H9 (cell line): ENCODE measurements around the gene OCIAD1. TPM values are rescaled to one million over a fixed set of nuclear protein-coding genes. Genes with fewer than 3 reads are reported as not detected.
A peak's percentile ranks its signal among the peaks of the same experiment; 100 is the strongest.

ENCODE experiments used
- DNase-seq: peaks from one replicate; pipeline ENCODE4 v3.0.0-alpha.2; 2017
- H2AFZ ChIP-seq: one replicate; pipeline ENCODE4 v1.6.1; 2013; ENCODE audit warnings: mild to moderate bottlenecking, low read length, control low read depth, moderate library complexity
- H2AK5ac ChIP-seq: 2 replicates; pipeline ENCODE4 v1.6.1; 2013; ENCODE audit warnings: low read length, control low read depth, mixed read lengths; ENCODE audit not compliant: insufficient read length
- H2BK120ac ChIP-seq: one replicate; pipeline ENCODE4 v1.6.1; 2013; ENCODE audit warnings: low read depth, mild to moderate bottlenecking, low read length, control low read depth, inconsistent platforms; ENCODE audit not compliant: poor library complexity, severe bottlenecking
- H2BK12ac ChIP-seq: 2 replicates; pipeline ENCODE4 v1.6.1; 2013; ENCODE audit warnings: low read length, control low read depth, mixed read lengths, low read depth; ENCODE audit not compliant: insufficient read length
- H2BK15ac ChIP-seq: 2 replicates; pipeline ENCODE4 v1.6.1; 2013; ENCODE audit warnings: low read depth, low read length, control low read depth
- H2BK20ac ChIP-seq: one replicate; pipeline ENCODE4 v1.6.1; 2013; ENCODE audit warnings: low read depth, mild to moderate bottlenecking, low read length, control low read depth, inconsistent platforms; ENCODE audit not compliant: poor library complexity, severe bottlenecking
- H2BK5ac ChIP-seq: 2 replicates; pipeline ENCODE4 v1.6.1; 2013; ENCODE audit warnings: low read length, control low read depth, mixed read lengths; ENCODE audit not compliant: insufficient read length
- H3K14ac ChIP-seq: 2 replicates; pipeline ENCODE4 v1.6.1; 2013; ENCODE audit warnings: low read length, control low read depth; ENCODE audit not compliant: insufficient read depth
- H3K18ac ChIP-seq: 2 replicates; pipeline ENCODE4 v1.6.1; 2013; ENCODE audit warnings: low read depth, mild to moderate bottlenecking, mixed read lengths, low read length, control low read depth; ENCODE audit not compliant: insufficient read length
- H3K23ac ChIP-seq: 2 replicates; pipeline ENCODE4 v1.6.1; 2013; ENCODE audit warnings: low read length, control low read depth, mixed read lengths, low read depth; ENCODE audit not compliant: insufficient read length
- H3K23me2 ChIP-seq: 2 replicates; pipeline ENCODE4 v1.6.1; 2013; ENCODE audit warnings: low read depth, mild to moderate bottlenecking, mixed read lengths, low read length, control low read depth; ENCODE audit not compliant: insufficient read length, poor library complexity, severe bottlenecking
- H3K27ac ChIP-seq: 2 replicates; pipeline ENCODE4 v1.5.1; 2013; ENCODE audit warnings: low read length, control low read depth, mixed read lengths, low read depth; ENCODE audit not compliant: insufficient read length
- H3K27me3 ChIP-seq: 2 replicates; pipeline ENCODE4 v1.6.1; 2013; ENCODE audit warnings: low read length, control low read depth, inconsistent platforms; ENCODE audit not compliant: insufficient read depth
- H3K4ac ChIP-seq: 2 replicates; pipeline ENCODE4 v1.6.1; 2013; ENCODE audit warnings: low read depth, mild to moderate bottlenecking, control low read depth, inconsistent platforms, low read length, moderate library complexity
- H3K4me1 ChIP-seq: 2 replicates; pipeline ENCODE4 v1.6.1; 2013; ENCODE audit warnings: low read length, control low read depth, inconsistent platforms; ENCODE audit not compliant: insufficient read depth
- H3K4me2 ChIP-seq: 2 replicates; pipeline ENCODE4 v1.6.1; 2013; ENCODE audit warnings: low read length, control low read depth, mixed read lengths; ENCODE audit not compliant: insufficient read length, insufficient read depth
- H3K56ac ChIP-seq: 2 replicates; pipeline ENCODE4 v1.6.1; 2013; ENCODE audit warnings: low read depth, mild to moderate bottlenecking, mixed read lengths, low read length, control low read depth; ENCODE audit not compliant: insufficient read length
- H3K79me1 ChIP-seq: 2 replicates; pipeline ENCODE4 v1.6.1; 2013; ENCODE audit warnings: low read depth, mild to moderate bottlenecking, moderate library complexity, low read length, control low read depth, inconsistent platforms; ENCODE audit not compliant: insufficient read depth, poor library complexity, severe bottlenecking
- H3K79me2 ChIP-seq: 2 replicates; pipeline ENCODE4 v1.6.1; 2013; ENCODE audit warnings: low read length, control low read depth, inconsistent platforms; ENCODE audit not compliant: insufficient read depth
- H3K9ac ChIP-seq: 2 replicates; pipeline ENCODE4 v1.6.1; 2013; ENCODE audit warnings: low read length, control low read depth, mixed read lengths; ENCODE audit not compliant: insufficient read length; ENCODE audit errors: extremely low read depth
- H3K9me3 ChIP-seq: one replicate; pipeline ENCODE4 v1.6.1; 2013; ENCODE audit warnings: low read depth, low read length, inconsistent platforms; ENCODE audit not compliant: control insufficient read depth
- H3T11ph ChIP-seq: one replicate; pipeline ENCODE4 v1.6.1; 2013; ENCODE audit warnings: mild to moderate bottlenecking, low read length, control low read depth, inconsistent platforms
- H4K20me1 ChIP-seq: one replicate; pipeline ENCODE4 v1.6.1; 2013; ENCODE audit not compliant: control insufficient read depth, insufficient read length, insufficient read depth
- H4K5ac ChIP-seq: 2 replicates; pipeline ENCODE4 v1.6.1; 2013; ENCODE audit warnings: low read depth, mild to moderate bottlenecking, mixed read lengths, low read length, control low read depth; ENCODE audit not compliant: insufficient read length
- H4K8ac ChIP-seq: replicated peaks from 2 replicates; pipeline ENCODE4 v1.6.1; 2013; ENCODE audit warnings: low read length, control low read depth, mixed read lengths, low read depth; ENCODE audit not compliant: insufficient read length
- H4K91ac ChIP-seq: 2 replicates; pipeline ENCODE4 v1.6.1; 2013; ENCODE audit warnings: low read depth, mild to moderate bottlenecking, moderate library complexity, mixed read lengths, low read length, control low read depth; ENCODE audit not compliant: insufficient read length
- H3K27ac Mint-ChIP-seq, 3 experiments: 2 replicates in 2 of 3; 3 replicates in 1 of 3; pipeline ENCODE4 v1.8.0; 2020 to 2021; ENCODE audit warnings: mixed read lengths in 3 of 3, mild to moderate bottlenecking in 1 of 3, moderate library complexity in 1 of 3
- H3K27me3 Mint-ChIP-seq: 2 replicates; pipeline ENCODE4 v1.8.0; 2021; ENCODE audit warnings: low read depth, mild to moderate bottlenecking, moderate library complexity, mixed read lengths
- H3K36me3 Mint-ChIP-seq, 3 experiments: 2 replicates in 2 of 3; 3 replicates in 1 of 3; pipeline ENCODE4 v1.8.0; 2020 to 2021; ENCODE audit warnings: low read depth in 3 of 3, mixed read lengths in 3 of 3; ENCODE audit not compliant: insufficient read depth in 1 of 3
- H3K4me1 Mint-ChIP-seq, 2 experiments: 2 replicates each; pipeline ENCODE4 v1.8.0; 2020; ENCODE audit warnings: mixed read lengths in 2 of 2
- H3K4me3 Mint-ChIP-seq, 2 experiments: 2 replicates in 1 of 2; 3 replicates in 1 of 2; pipeline ENCODE4 v1.8.0; 2020 to 2021; ENCODE audit warnings: mild to moderate bottlenecking in 2 of 2, mixed read lengths in 2 of 2, moderate library complexity in 1 of 2
- H3K9me3 Mint-ChIP-seq, 2 experiments: 2 replicates in 1 of 2; 3 replicates in 1 of 2; pipeline ENCODE4 v1.8.0; 2020; ENCODE audit warnings: mild to moderate bottlenecking in 2 of 2, mixed read lengths in 2 of 2, moderate library complexity in 1 of 2
- WGBS: extraction: QIAGEN DNeasy Blood & Tissue Kit; methylation state at CpG from one replicate; pipeline ENCODE4 v1.1.7; 2013; ENCODE audit warnings: missing lambda C conversion rate, low lambda C conversion rate, mixed read lengths; ENCODE audit not compliant: insufficient read length; ENCODE audit errors: extremely low coverage; 5-methylcytosine and 5-hydroxymethylcytosine counted together
- total RNA-seq: library from RNA; stranded (reverse); gene quantifications from 2 replicates; pipeline ENCODE4 v1.2.1, GENCODE V29; 2021
- TF ChIP-seq, protein P1 (sequence below): fragments of 200-600 bp; sonication (generic); conservative IDR thresholded peaks from 3 replicates; pipeline ENCODE4 v1.8.0; 2021; ENCODE audit warnings: antibody characterized with exemption, mild to moderate bottlenecking

The OCIAD1 gene
- total RNA-seq, 1 experiment from 2014 or later: 169 TPM

DNA sequence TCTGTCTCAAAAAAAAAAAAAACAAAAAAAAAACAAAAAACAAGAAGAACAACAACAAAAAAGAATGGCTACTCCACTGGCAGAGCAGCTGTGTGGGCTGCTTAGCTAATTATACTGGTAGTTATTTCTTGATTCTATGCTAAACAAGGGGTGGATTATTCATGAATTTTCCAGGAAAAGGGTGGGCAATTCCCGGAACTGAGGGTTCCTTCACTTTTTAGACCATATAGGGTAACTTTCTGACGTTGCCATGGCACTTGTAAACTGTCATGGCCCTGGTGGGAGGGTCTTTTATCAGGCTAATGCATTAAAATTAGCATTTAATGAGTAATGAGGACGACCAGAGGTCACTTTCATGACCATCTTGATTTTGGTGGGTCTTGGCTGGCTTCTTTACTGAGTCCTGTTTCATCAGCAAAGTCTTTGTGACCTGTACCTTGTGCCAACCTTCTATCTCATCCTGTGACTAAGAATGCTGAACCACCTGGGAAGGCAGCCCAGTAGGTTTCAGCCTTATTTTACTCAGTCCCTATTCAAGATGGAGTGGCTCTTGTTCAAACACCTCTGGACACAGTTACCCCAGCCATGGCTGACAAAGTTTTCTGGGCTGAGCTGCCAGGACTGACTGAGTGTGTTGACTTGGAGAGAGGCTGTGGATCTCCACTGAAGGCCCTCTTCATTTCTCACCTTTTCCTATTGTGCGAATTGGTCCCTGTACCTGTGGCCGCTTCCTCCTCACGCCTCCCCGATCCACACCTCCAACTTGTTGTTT is 77.0 kb downstream of the OCIAD1 start:
- WGBS: no CpG with 5 or more reads among the region's 7 CpGs
- Histone ChIP-seq H3K4me1 (peaks cover 4% of the 10 kb centered on the region), H3K9me3 (no peaks in the 10 kb centered on the region), H3K79me2 (peaks cover 4% of the 10 kb centered on the region; the same call in 1 of the 2 replicates), H3K9ac (no peak overlapping the region), H3T11ph (no peak overlapping the region), H3K79me1 (no peaks in the 10 kb centered on the region), H3K18ac (no peak overlapping the region), H2AK5ac (no peak overlapping the region), H3K4me2 (no peak overlapping the region), H4K20me1 (no peaks in the 10 kb centered on the region), H3K56ac (no peak overlapping the region), H2BK12ac (peak overlapping the region; percentile 72), H3K4ac (no peak overlapping the region), H3K14ac (no peak overlapping the region), H3K27ac (no peak overlapping the region), H2BK120ac (no peak overlapping the region), H4K5ac (no peak overlapping the region), H3K27me3 (no peaks in the 10 kb centered on the region), H4K8ac (no peak overlapping the region), H2AFZ (no peak overlapping the region), H3K23me2 (peaks cover 13% of the 10 kb centered on the region), H4K91ac (no peak overlapping the region), H2BK20ac (no peak overlapping the region), H2BK5ac (no peak overlapping the region), H2BK15ac (no peak overlapping the region), H3K23ac (no peak overlapping the region)
- peaks cover 2 to 10% (median 9%) of the 10 kb centered on the region in 3 experiments; a peak in 5 of 7 replicates for H3K36me3 Mint-ChIP-seq
- H3K4me3 Mint-ChIP-seq: no peak overlapping the region
- no peak for DNase-seq
- H3K27me3 Mint-ChIP-seq: no peaks in the 10 kb centered on the region; the same call in 1 of the 2 replicates
- H3K27ac Mint-ChIP-seq: 0 out of 7 replicates have a peak overlapping the region, but pooled peaks of 1 of the 3 experiments have one; percentile 13
- H3K9me3 Mint-ChIP-seq: no peaks in the 10 kb centered on the region; a peak in 1 of 5 replicates
- TF ChIP-seq, protein P1, sequence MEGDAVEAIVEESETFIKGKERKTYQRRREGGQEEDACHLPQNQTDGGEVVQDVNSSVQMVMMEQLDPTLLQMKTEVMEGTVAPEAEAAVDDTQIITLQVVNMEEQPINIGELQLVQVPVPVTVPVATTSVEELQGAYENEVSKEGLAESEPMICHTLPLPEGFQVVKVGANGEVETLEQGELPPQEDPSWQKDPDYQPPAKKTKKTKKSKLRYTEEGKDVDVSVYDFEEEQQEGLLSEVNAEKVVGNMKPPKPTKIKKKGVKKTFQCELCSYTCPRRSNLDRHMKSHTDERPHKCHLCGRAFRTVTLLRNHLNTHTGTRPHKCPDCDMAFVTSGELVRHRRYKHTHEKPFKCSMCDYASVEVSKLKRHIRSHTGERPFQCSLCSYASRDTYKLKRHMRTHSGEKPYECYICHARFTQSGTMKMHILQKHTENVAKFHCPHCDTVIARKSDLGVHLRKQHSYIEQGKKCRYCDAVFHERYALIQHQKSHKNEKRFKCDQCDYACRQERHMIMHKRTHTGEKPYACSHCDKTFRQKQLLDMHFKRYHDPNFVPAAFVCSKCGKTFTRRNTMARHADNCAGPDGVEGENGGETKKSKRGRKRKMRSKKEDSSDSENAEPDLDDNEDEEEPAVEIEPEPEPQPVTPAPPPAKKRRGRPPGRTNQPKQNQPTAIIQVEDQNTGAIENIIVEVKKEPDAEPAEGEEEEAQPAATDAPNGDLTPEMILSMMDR: no peak
- peaks cover 8 to 18% of the 10 kb centered on the region in 2 experiments for H3K4me1 Mint-ChIP-seq
